ENCODE results near the gene SYAP1.
"Not testable (repeated sequence)": the region's sequence is repeated elsewhere in the genome, so short reads cannot be mapped to it uniquely, and the experiment has no call there.

The SYAP1 gene

GRCh38 chrX:16743604-16744325 is 24.4 kb downstream of the SYAP1 start:
- peak; percentile 5 for DNase-seq (ENCODE audit: low read depth)
- peak; percentile 20 for TF ChIP-seq CTCF (conservative IDR thresholded peaks at IDR 0.05; ENCODE audit: low read depth, low read length)
- no peak overlapping the region for H3K4me3 ChIP-seq (ENCODE audit: low read length)

- TF ChIP-seq CTCF (conservative IDR thresholded peaks at IDR 0.05; ENCODE audit: low read depth, low read length) = no peak
- DNase-seq (ENCODE audit: low read depth) = no peak
- no peak overlapping the region for H3K4me3 ChIP-seq (ENCODE audit: low read length)
Observed at GRCh38 chrX:16745102-16745501, 25.7 kb downstream of the SYAP1 start.

GRCh38 chrX:16745659-16746058 is 26.2 kb downstream of the SYAP1 start:
- no peak for TF ChIP-seq CTCF (conservative IDR thresholded peaks at IDR 0.05; ENCODE audit: low read depth, low read length)
- no peak overlapping the region for H3K4me3 ChIP-seq (ENCODE audit: low read length)
- DNase-seq (ENCODE audit: low read depth) = no peak

- H3K4me3 ChIP-seq (ENCODE audit: low read length) = no peak overlapping the region
- no peak for TF ChIP-seq CTCF (conservative IDR thresholded peaks at IDR 0.05; ENCODE audit: low read depth, low read length)
- DNase-seq (ENCODE audit: low read depth) = no peak
Observed at GRCh38 chrX:16748425-16748824, 29.0 kb downstream of the SYAP1 start.

GRCh38 chrX:16750136-16750535 is 30.7 kb downstream of the SYAP1 start:
- no peak for TF ChIP-seq CTCF (conservative IDR thresholded peaks at IDR 0.05; ENCODE audit: low read depth, low read length)
- peak; percentile 22 for DNase-seq (ENCODE audit: low read depth)
- no peak overlapping the region for H3K4me3 ChIP-seq (ENCODE audit: low read length)

GRCh38 chrX:16754019-16754418 is 34.6 kb downstream of the SYAP1 start:
- no peak overlapping the region for H3K4me3 ChIP-seq (ENCODE audit: low read length)
- no peak for TF ChIP-seq CTCF (conservative IDR thresholded peaks at IDR 0.05; ENCODE audit: low read depth, low read length)
- DNase-seq (ENCODE audit: low read depth) = peak; percentile 54

- DNase-seq (ENCODE audit: low read depth) = no peak
- no peak overlapping the region for H3K4me3 ChIP-seq (ENCODE audit: low read length)
- no peak for TF ChIP-seq CTCF (conservative IDR thresholded peaks at IDR 0.05; ENCODE audit: low read depth, low read length)
Observed at GRCh38 chrX:16756724-16757123, 37.3 kb downstream of the SYAP1 start.

GRCh38 chrX:16761500-16761899 is 42.1 kb downstream of the SYAP1 start:
- not testable (repeated sequence) for H3K4me3 ChIP-seq (ENCODE audit: low read length); DNase-seq (ENCODE audit: low read depth)
